A673 (cell line): ENCODE data around the gene CEP57L1. TPM values are rescaled to one million over a fixed set of nuclear protein-coding genes. Genes with fewer than 3 reads are reported as not detected.
"Not testable (repeated sequence)": the region's sequence is repeated elsewhere in the genome, so short reads cannot be mapped to it uniquely, and the experiment has no call there.

Experiments
- BruUV-seq: library from RNA; stranded (reverse); fragments of 400-500 nt; replicated peaks from 2 replicates; lab custom pipeline; 2021; lab: Mats Ljungman, UMichigan
- CTCF ChIA-PET: fragments of 300-600 bp; sonication (Branson Sonifier 250); formaldehyde crosslinking; loops from one replicate; lab custom pipeline; 2022; ENCODE audit warnings: antibody characterized with exemption; lab: Charles Lee
- POLR2A ChIA-PET: fragments of 300-600 bp; sonication (Branson Sonifier 250); formaldehyde crosslinking; loops from one replicate; lab custom pipeline; 2022; ENCODE audit warnings: antibody characterized with exemption; ENCODE audit not compliant: low non-redundant PET; lab: Charles Lee
- DNase-seq: peaks from one replicate; pipeline ENCODE4 v3.0.0-alpha.2; 2015; ENCODE audit warnings: low spot score
- H3K27ac ChIP-seq: fragments of 200-600 bp; sonication (generic); 2 replicates; pipeline ENCODE4 v1.5.1; 2016; ENCODE audit warnings: mixed run types, low read depth, mild to moderate bottlenecking, mixed read lengths, antibody characterized with exemption, low read length; ENCODE audit not compliant: poor library complexity, severe bottlenecking
- H3K27me3 ChIP-seq: fragments of 200-600 bp; sonication (generic); replicated peaks from 2 replicates; pipeline ENCODE4 v1.6.1; 2017; ENCODE audit warnings: mixed run types, low read depth, mild to moderate bottlenecking, mixed read lengths, antibody characterized with exemption, low read length; ENCODE audit not compliant: insufficient read depth, poor library complexity
- H3K36me3 ChIP-seq: fragments of 200-600 bp; sonication (generic); 2 replicates; pipeline ENCODE4 v1.6.1; 2016; ENCODE audit warnings: mixed run types, mild to moderate bottlenecking, mixed read lengths, antibody characterized with exemption, low read length; ENCODE audit not compliant: insufficient read depth, poor library complexity, severe bottlenecking
- H3K4me1 ChIP-seq: fragments of 200-600 bp; sonication (generic); 2 replicates; pipeline ENCODE4 v1.6.1; 2017; ENCODE audit warnings: mixed run types, mild to moderate bottlenecking, mixed read lengths, antibody characterized with exemption, low read length; ENCODE audit not compliant: insufficient read depth, poor library complexity, severe bottlenecking
- H3K4me3 ChIP-seq: fragments of 200-600 bp; sonication (generic); 2 replicates; pipeline ENCODE4 v1.5.1; 2016; ENCODE audit warnings: low read depth, mixed run types, mild to moderate bottlenecking, mixed read lengths, low read length; ENCODE audit not compliant: poor library complexity, severe bottlenecking
- H3K9me3 ChIP-seq: fragments of 200-600 bp; sonication (generic); 2 replicates; pipeline ENCODE4 v1.6.1; 2016; ENCODE audit warnings: mixed run types, low read depth, mild to moderate bottlenecking, mixed read lengths, antibody characterized with exemption, low read length; ENCODE audit not compliant: poor library complexity, severe bottlenecking
- EZH2 ChIP-seq: fragments of 200-600 bp; sonication (generic); IDR thresholded peaks from 2 replicates; pipeline ENCODE4 v1.6.1; 2017; ENCODE audit warnings: borderline replicate concordance, low read depth, mild to moderate bottlenecking, mixed read lengths, antibody characterized with exemption, low read length; ENCODE audit not compliant: poor library complexity, severe bottlenecking
- intact Hi-C: fragments of 100-400 bp; cut with micrococcal nuclease; formaldehyde crosslinking; loops from one replicate; pipeline ENCODE4 v1.10.0; 2022; ENCODE audit not compliant: unreplicated experiment
- total RNA-seq: library from RNA; stranded (reverse); gene quantifications from 2 replicates; pipeline ENCODE4 v1.2.3, GENCODE V29; 2021
- TF ChIP-seq, protein P1 (sequence below): fragments of 300-800, 200-600 bp; sonication (generic); conservative IDR thresholded peaks from 2 replicates; pipeline ENCODE4 v1.5.1; 2017; ENCODE audit warnings: low read depth, mild to moderate bottlenecking, antibody characterized with exemption, low read length, moderate library complexity, mixed read lengths

Gene CEP57L1
- total RNA-seq, 1 experiment from 2014 or later, result 25.7 TPM

DNA sequence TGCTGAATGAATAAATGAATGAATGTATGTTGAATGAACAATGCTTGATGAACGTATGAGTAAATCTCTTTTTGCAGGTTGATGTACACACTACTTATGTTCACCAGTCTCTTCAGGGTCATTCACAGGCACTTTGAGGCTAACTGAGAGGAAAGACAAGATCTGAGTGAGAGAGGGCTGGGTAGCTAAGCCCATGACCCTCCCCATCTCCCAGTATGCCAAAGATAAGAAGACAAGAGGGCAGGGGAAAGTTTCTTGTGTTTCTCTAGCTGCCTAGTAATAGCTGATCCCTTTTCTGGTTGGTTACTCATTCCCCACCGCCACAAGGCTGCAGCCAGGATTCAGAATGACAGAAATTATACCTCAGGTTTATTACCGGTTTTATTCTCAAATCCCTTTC, 90.7 kb downstream of the CEP57L1 start:
- H3K36me3 ChIP-seq, result no peaks in the 10 kb centered on the region
- POLR2A ChIA-PET, result no interaction called here
- CTCF ChIA-PET, result no interaction called here
- H3K27ac ChIP-seq, result no peak overlapping the region
- H3K9me3 ChIP-seq, result no peaks in the 10 kb centered on the region
- H3K4me1 ChIP-seq, result no peaks in the 10 kb centered on the region
- no peak for DNase-seq
- H3K27me3 ChIP-seq, result peaks cover 30% of the 10 kb centered on the region
- H3K4me3 ChIP-seq, result no peak overlapping the region
- intact Hi-C loops, result no loop called here
- TF ChIP-seq EZH2, result no peak
- TF ChIP-seq, protein P1, sequence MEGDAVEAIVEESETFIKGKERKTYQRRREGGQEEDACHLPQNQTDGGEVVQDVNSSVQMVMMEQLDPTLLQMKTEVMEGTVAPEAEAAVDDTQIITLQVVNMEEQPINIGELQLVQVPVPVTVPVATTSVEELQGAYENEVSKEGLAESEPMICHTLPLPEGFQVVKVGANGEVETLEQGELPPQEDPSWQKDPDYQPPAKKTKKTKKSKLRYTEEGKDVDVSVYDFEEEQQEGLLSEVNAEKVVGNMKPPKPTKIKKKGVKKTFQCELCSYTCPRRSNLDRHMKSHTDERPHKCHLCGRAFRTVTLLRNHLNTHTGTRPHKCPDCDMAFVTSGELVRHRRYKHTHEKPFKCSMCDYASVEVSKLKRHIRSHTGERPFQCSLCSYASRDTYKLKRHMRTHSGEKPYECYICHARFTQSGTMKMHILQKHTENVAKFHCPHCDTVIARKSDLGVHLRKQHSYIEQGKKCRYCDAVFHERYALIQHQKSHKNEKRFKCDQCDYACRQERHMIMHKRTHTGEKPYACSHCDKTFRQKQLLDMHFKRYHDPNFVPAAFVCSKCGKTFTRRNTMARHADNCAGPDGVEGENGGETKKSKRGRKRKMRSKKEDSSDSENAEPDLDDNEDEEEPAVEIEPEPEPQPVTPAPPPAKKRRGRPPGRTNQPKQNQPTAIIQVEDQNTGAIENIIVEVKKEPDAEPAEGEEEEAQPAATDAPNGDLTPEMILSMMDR, result no peak
- BruUV-seq, result no TSS peak

DNA sequence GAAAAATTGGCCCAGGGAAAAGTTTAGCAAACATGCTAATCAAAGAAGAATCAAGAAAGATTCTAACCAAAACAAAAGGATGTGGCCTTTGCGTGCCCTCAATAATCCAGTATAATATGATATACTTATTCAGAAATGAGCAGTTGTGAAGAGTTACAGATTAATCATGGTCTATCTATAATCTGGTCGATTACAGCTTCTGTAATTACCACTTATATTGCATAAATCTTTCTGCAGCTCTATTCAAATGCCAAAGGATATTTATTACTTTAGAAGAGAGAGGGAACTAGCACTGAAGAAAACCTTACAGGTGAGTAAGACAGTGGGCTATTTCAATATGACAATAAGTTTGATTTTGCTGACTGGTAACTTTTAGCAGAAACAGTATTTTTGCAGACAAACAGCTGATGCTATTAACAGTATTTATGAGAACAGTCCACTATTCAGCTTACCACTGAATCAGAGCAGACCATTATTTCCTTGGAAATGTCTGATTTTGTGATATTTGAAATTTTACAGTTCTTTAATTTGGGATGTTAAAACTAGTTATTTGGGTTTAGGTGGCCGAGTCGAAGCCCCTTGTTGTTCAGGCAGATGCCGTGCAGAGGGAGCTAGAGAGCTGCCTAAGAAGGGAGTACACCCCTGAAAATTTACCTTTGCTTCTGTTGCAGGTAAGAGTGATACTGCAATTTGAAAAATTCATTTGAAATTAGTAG, 92.2 kb downstream of the CEP57L1 start:
- no peak overlapping the region for H3K27ac ChIP-seq
- ChIA-PET POLR2A (no interaction called here), CTCF (interaction anchor here (0.5 to 1.7 kb wide), 3 partner anchors 76 to 196 kb away, joined by 4 to 17 read pairs (median 7); partner anchors contain the start of gene CD164)
- BruUV-seq, result no TSS peak
- H3K36me3 ChIP-seq, result no peaks in the 10 kb centered on the region
- peak; percentile 33 for DNase-seq
- intact Hi-C loops, result loop anchor here (1.0 kb wide), 1 partner anchor 196 kb away; no protein-coding TSS in a partner anchor
- H3K9me3 ChIP-seq, result no peaks in the 10 kb centered on the region
- no peak overlapping the region for H3K4me3 ChIP-seq
- no peaks in the 10 kb centered on the region for H3K4me1 ChIP-seq
- TF ChIP-seq EZH2, result no peak
- TF ChIP-seq, protein P1, result peak; percentile 93
- H3K27me3 ChIP-seq, result peaks cover 30% of the 10 kb centered on the region

DNA sequence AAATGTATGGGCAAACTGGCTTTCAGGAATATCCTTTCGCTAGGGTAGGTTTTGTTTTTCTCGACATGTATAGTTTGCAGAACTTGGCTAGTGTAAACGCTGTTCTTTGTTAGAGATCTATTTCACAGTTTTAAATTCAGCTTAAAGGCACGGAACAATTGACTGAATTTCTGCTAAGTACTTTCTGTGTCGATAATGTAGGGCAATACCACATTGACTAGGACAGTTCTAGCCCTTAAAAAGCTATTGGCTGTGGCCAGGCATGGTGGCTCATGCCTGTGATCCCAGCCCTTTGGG, 92.8 kb downstream of the CEP57L1 start:
- no peak overlapping the region for H3K4me3 ChIP-seq
- no peak for TF ChIP-seq EZH2
- TF ChIP-seq, protein P1, result no peak
- intact Hi-C loops, result no loop called here
- peaks cover 30% of the 10 kb centered on the region for H3K27me3 ChIP-seq
- no peaks in the 10 kb centered on the region for H3K4me1 ChIP-seq
- no peaks in the 10 kb centered on the region for H3K9me3 ChIP-seq
- no TSS peak for BruUV-seq
- DNase-seq, result no peak
- POLR2A ChIA-PET, result no interaction called here
- no peak overlapping the region for H3K27ac ChIP-seq
- CTCF ChIA-PET, result interaction anchor here (0.5 to 1.7 kb wide), 2 partner anchors 90 to 195 kb away, joined by 4 to 17 read pairs; partner anchors contain the start of gene CD164
- H3K36me3 ChIP-seq, result no peaks in the 10 kb centered on the region

DNA sequence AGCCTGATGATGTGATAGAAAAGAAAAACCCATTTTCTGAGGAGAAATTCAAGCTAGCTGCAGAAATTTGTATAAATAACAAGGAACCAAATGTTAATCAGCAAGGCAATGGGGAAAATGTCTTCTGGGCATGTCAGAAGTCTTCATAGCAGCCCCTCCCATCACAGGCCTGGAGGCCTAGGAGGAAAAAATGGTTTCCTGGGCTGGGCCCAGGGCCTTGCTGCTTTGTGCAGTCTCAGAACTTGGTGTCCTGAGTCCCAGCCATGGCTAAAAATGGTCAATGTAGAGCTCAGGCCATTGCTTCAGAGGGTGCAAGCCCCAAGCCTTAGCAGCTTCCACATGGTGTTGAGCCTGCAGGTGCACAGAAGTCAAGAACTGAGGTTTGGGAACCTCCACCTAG, 96.1 kb downstream of the CEP57L1 start:
- CTCF ChIA-PET, H3K4me1 ChIP-seq, H3K36me3 ChIP-seq, intact Hi-C loops, H3K27ac ChIP-seq, BruUV-seq, H3K4me3 ChIP-seq, H3K9me3 ChIP-seq, POLR2A ChIA-PET, DNase-seq: not testable (repeated sequence)
- H3K27me3 ChIP-seq, result peaks cover 10% of the 10 kb centered on the region
